DOHH2 (cell line): ENCODE data around the gene CCDC134.

Source experiments
- H3F3A ChIP-seq: fragments of 200-600 bp; sonication (generic), shearing (Covaris generic); 2 replicates; pipeline ENCODE4 v1.6.0; 2016; ENCODE audit warnings: antibody characterized with exemption, mild to moderate bottlenecking; ENCODE audit not compliant: control insufficient read depth, insufficient read depth
- H3K27ac ChIP-seq: fragments of 200-600 bp; sonication (generic); 2 replicates; pipeline ENCODE4 v1.5.1; 2014; ENCODE audit warnings: low read depth, mild to moderate bottlenecking, low read length, moderate library complexity
- H3K27me3 ChIP-seq: fragments of 200-600 bp; sonication (generic); 2 replicates; pipeline ENCODE4 v1.6.1; 2014; ENCODE audit warnings: mild to moderate bottlenecking, low read length, mixed read lengths; ENCODE audit not compliant: control insufficient read depth
- H3K36me3 ChIP-seq: fragments of 200-600 bp; sonication (generic); 2 replicates; pipeline ENCODE4 v1.6.1; 2014; ENCODE audit warnings: mild to moderate bottlenecking, low read length, moderate library complexity, mixed read lengths; ENCODE audit not compliant: control insufficient read depth
- H3K4me1 ChIP-seq: fragments of 200-600 bp; sonication (generic); 2 replicates; pipeline ENCODE4 v1.6.1; 2014; ENCODE audit warnings: mild to moderate bottlenecking, low read length, mixed read lengths; ENCODE audit not compliant: control insufficient read depth
- H3K4me2 ChIP-seq: fragments of 200-600 bp; sonication (generic); 2 replicates; pipeline ENCODE4 v1.6.0; 2014; ENCODE audit warnings: mild to moderate bottlenecking, low read length, moderate library complexity
- H3K4me3 ChIP-seq: fragments of 200-600 bp; sonication (generic); 2 replicates; pipeline ENCODE4 v1.5.1; 2014; ENCODE audit warnings: mild to moderate bottlenecking, low read length, mixed read lengths
- H3K79me2 ChIP-seq: fragments of 200-600 bp; sonication (generic); 2 replicates; pipeline ENCODE4 v1.6.1; 2014; ENCODE audit warnings: mild to moderate bottlenecking, low read length, mixed read lengths; ENCODE audit not compliant: control insufficient read depth
- H3K9me2 ChIP-seq: fragments of 200-600 bp; sonication (generic); replicated peaks from 2 replicates; pipeline ENCODE4 v1.6.1; 2014; ENCODE audit warnings: mild to moderate bottlenecking, low read length, mixed read lengths; ENCODE audit not compliant: control insufficient read depth
- H3K9me3 ChIP-seq: fragments of 200-600 bp; sonication (generic); 2 replicates; pipeline ENCODE4 v1.6.1; 2014; ENCODE audit warnings: antibody characterized with exemption, low read length, mixed read lengths; ENCODE audit not compliant: control insufficient read depth, insufficient read depth
- H4K20me1 ChIP-seq: fragments of 200-600 bp; sonication (generic); 2 replicates; pipeline ENCODE4 v1.6.0; 2014; ENCODE audit warnings: low read depth, mild to moderate bottlenecking, antibody characterized with exemption, low read length, moderate library complexity; ENCODE audit not compliant: control insufficient read depth, insufficient read depth
- CTCF ChIP-seq: fragments of 200-600 bp; sonication (generic); IDR thresholded peaks from one replicate; pipeline ENCODE4 v1.5.1; 2014; ENCODE audit warnings: antibody characterized with exemption, mild to moderate bottlenecking, low read depth, low read length; ENCODE audit not compliant: poor library complexity, severe bottlenecking
- EZH2phosphoT487 ChIP-seq: fragments of 200-600 bp; sonication (generic); IDR thresholded peaks from 2 replicates; pipeline ENCODE4 v1.6.1; 2017; ENCODE audit warnings: borderline replicate concordance, mild to moderate bottlenecking, antibody characterized with exemption, low read length, moderate library complexity, mixed read lengths

The CCDC134 gene

GRCh38 chr22:41845380-41846267 is 45.1 kb downstream of the CCDC134 start:
- H4K20me1 ChIP-seq: peaks cover 54% of the 10 kb centered on the region
- peaks cover 85% of the 10 kb centered on the region for H3K4me1 ChIP-seq
- peak overlapping the region; percentile 56 for H3K27ac ChIP-seq

GRCh38 chr22:41846268-41846987 is 45.9 kb downstream of the CCDC134 start:
- Histone ChIP-seq H3K27me3 (no peaks in the 10 kb centered on the region), H3K79me2 (peaks cover 99% of the 10 kb centered on the region), H3K4me2 (peak overlapping the region; percentile 58), H3K4me1 (peaks cover 77% of the 10 kb centered on the region), H4K20me1 (peaks cover 47% of the 10 kb centered on the region), H3K36me3 (peaks cover 82% of the 10 kb centered on the region), H3F3A (peaks cover 14% of the 10 kb centered on the region; the same call in 1 of the 2 replicates), H3K9me3 (no peaks in the 10 kb centered on the region), H3K4me3 (peak overlapping the region; percentile 39), H3K9me2 (no peaks in the 10 kb centered on the region), H3K27ac (peak overlapping the region; percentile 56; the same call in 1 of the 2 replicates)
- no peak for TF ChIP-seq EZH2phosphoT487
- TF ChIP-seq CTCF: no peak

More at GRCh38 chr22:41845380-41846267, 45.1 kb downstream of the CCDC134 start:
- Histone ChIP-seq H3F3A (peaks cover 14% of the 10 kb centered on the region), H3K4me2 (peak overlapping the region; percentile 58), H3K9me2 (no peaks in the 10 kb centered on the region), H3K36me3 (peaks cover 87% of the 10 kb centered on the region), H3K4me3 (peak overlapping the region; percentile 39), H3K9me3 (no peaks in the 10 kb centered on the region), H3K27me3 (no peaks in the 10 kb centered on the region), H3K79me2 (peaks cover 99% of the 10 kb centered on the region)
- TF ChIP-seq EZH2phosphoT487: no peak
- no peak for TF ChIP-seq CTCF

- no peaks in the 10 kb centered on the region for H3K27me3 ChIP-seq
- H4K20me1 ChIP-seq: peaks cover 44% of the 10 kb centered on the region
- peaks cover 11% of the 10 kb centered on the region; the same call in 1 of the 2 replicates for H3F3A ChIP-seq
- H3K4me2 ChIP-seq: peak overlapping the region; percentile 58
- H3K9me3 ChIP-seq: no peaks in the 10 kb centered on the region
- TF ChIP-seq EZH2phosphoT487 (no peak), CTCF (no peak)
- H3K4me3 ChIP-seq: no peak overlapping the region
- peaks cover 99% of the 10 kb centered on the region for H3K79me2 ChIP-seq
- H3K36me3 ChIP-seq: peaks cover 79% of the 10 kb centered on the region
- H3K27ac ChIP-seq: peak overlapping the region; percentile 8; the same call in 1 of the 2 replicates
- H3K4me1 ChIP-seq: peaks cover 75% of the 10 kb centered on the region
- H3K9me2 ChIP-seq: no peaks in the 10 kb centered on the region
Observed at GRCh38 chr22:41847300-41847699, 46.8 kb downstream of the CCDC134 start.
